T47D (cell line): ENCODE measurements around the gene AFAP1L2.

Experiments
- DNase-seq, 2 experiments: peaks; one replicate each; pipeline versions ENCODE4 v3.0.0 to v3.0.0-alpha.2; 2011 to 2012; ENCODE audit warnings: low read depth in 1 of 2, low spot score in 1 of 2
- JUND ChIP-seq: IDR thresholded peaks from 2 replicates; pipeline ENCODE4 v1.6.1; 2012; ENCODE audit warnings: low read depth
- in situ Hi-C: cut with HindIII; loops from 2 replicates; pipeline ENCODE4 v1.10.0; 2016; ENCODE audit warnings: low sequenced_read_pairs, low pct_unique_long_range_greater_than_20kb

AFAP1L2 gene

DNA sequence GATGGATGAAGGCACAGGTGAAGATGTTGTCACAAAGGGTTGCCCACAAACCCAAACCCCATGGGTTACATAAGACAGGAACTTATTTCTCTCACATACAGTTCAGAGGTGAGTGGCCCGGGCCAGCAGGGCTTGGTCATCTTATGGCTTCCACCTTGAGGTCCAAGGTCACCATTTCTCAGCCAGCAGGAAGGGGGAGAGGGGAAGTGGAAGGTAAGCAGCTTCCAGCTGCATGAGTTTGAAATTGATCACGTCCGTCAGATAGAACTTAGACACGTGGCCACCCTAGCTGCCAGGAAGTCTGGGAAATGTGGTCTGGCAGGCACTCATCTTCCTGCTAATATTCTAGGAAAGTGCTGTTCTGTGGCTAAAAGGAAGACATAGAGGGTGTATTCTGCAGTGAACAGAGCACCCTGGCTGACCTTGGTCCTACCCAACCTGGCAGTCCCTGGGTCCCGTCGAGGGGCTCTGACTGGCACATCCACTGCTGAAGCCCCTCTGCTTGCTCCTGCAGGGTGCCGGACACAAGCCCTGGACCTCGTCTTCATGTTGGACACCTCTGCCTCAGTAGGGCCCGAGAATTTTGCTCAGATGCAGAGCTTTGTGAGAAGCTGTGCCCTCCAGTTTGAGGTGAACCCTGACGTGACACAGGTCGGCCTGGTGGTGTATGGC is 115.7 kb downstream of the AFAP1L2 start:
- TF ChIP-seq JUND, result no peak
- in situ Hi-C loops, result no loop called here
- DNase-seq, result no peak

DNA sequence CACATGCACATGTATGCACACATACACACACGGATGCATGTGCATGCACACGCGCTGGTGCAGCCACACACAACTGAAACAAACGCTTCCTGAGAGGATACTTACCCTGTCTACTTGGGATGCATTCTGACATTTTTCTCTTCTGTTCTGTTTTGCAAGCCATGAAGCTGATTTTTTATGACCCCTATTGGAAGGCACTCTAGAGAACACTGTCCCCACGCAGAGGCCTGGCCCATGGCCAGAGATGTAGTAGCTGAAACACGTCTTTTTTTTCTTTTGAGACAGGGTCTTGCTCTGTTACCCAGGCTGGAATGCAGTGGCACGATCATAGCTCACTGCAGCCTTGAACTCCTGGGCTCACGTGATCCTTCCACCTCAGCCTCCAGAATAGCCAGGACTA is 117.4 kb downstream of the AFAP1L2 start:
- DNase-seq, result no peak
- in situ Hi-C loops, result no loop called here
- TF ChIP-seq JUND, result no peak

DNA sequence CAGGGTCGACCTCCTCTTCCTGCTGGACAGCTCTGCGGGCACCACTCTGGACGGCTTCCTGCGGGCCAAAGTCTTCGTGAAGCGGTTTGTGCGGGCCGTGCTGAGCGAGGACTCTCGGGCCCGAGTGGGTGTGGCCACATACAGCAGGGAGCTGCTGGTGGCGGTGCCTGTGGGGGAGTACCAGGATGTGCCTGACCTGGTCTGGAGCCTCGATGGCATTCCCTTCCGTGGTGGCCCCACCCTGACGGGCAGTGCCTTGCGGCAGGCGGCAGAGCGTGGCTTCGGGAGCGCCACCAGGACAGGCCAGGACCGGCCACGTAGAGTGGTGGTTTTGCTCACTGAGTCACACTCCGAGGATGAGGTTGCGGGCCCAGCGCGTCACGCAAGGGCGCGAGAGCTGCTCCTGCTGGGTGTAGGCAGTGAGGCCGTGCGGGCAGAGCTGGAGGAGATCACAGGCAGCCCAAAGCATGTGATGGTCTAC is 118.3 kb downstream of the AFAP1L2 start:
- DNase-seq, result no peak
- in situ Hi-C loops, result no loop called here
- no peak for TF ChIP-seq JUND

DNA sequence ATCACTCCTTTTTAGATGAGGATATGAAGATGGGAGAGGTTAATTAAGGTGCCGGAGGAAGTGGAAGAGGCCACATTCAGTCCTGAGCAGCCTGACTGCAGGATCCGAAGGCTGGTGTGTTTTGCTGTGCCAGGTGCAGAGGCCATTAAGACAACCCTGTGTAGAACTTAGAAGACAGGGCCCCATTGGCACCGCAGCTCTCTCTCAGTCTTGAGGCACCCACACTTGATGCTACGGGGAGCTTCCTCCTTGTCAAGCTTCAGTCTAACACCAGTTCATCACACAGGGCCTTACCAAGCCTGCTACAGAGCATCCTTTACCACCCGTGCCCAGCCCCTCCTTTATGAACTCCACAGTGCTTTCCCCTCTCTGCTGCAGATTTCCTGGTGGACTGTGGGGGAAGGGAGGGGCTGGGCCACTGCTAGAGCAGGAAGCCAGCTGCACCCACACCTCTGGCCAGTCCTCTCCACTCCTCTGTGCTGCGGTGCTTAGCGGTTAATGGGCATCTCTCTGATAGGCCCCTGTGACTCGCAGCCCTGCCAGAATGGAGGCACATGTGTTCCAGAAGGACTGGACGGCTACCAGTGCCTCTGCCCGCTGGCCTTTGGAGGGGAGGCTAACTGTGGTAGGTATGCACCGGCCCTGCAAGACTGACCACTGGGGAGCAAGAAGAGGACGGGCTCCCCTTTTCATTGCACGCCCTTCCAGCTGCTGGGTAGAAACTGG is 119.8 kb downstream of the AFAP1L2 start:
- DNase-seq, result no peak
- TF ChIP-seq JUND, result no peak
- in situ Hi-C loops, result no loop called here

DNA sequence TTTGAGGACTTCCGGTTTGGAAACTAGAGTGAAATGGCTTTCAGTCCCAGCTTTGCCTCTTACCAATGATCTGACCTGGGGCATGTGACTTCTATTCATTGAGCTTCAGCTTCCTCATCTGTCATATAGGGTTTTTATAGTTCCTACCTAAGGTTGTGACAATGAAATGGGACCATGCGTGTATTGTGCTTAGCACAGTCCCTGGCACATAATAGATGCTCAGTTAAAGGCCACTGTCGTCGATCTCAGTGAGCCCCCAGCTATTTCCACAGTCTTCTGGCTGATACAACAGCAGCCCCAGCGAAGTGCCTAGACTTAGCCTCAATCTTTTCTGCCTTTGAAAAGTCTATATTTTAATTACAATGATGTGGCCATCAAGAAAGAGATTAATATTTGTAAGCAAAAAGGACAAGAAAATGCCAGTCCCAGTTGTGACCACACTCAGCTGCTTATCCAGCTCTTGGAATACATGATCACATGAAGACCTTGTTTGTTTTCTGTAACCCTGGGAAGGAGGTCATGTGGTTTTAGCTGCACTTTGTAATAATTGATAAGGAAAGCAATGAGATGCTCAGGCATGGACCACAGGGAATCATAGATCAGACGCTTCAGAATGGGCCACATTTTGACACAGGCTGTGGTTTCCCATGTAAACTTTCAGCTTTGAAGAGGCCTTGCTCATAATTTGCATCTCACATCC is 120.6 kb downstream of the AFAP1L2 start:
- no peak for TF ChIP-seq JUND
- in situ Hi-C loops, result no loop called here
- DNase-seq, result no peak

DNA sequence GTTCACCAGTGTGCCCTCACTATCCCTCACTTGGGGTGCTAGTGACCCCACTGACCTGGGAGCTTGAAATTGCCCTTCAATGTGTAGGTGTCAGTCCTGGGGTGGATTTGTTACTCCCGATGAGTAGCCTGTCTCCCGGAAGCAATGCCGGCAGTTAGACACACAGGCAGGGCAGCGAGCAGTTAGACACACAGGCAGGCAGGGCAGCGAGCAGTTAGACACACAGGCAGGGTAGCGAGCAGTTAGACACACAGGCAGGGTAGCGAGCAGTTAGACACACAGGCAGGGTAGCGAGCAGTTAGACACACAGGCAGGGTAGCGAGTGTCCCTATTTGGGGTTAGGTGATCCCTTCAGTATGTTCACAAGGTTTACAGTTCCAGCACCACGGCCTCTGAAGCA is 121.2 kb downstream of the AFAP1L2 start:
- TF ChIP-seq JUND, result no peak
- no peak for DNase-seq
- in situ Hi-C loops, result no loop called here

DNA sequence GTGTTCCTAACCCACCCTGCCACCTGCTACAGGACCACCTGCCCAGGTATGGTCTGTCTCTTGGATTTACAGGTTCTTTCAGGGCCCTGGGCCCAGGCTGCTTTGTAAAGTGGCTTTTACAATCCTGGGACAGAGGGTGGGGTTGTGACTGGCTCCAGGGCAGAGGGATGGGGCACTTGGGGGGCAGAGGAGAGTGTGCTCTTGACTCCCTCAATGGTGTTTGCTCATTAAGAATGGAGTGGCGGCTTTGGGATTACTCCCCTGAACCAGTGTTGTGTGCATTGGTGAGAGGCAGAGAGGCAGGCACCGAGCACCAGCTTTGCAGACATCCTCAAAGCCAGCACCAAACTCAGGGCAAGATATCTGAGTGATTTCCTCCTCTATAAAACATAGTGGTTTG is 121.8 kb downstream of the AFAP1L2 start:
- in situ Hi-C loops, result no loop called here
- no peak for DNase-seq
- no peak for TF ChIP-seq JUND

DNA sequence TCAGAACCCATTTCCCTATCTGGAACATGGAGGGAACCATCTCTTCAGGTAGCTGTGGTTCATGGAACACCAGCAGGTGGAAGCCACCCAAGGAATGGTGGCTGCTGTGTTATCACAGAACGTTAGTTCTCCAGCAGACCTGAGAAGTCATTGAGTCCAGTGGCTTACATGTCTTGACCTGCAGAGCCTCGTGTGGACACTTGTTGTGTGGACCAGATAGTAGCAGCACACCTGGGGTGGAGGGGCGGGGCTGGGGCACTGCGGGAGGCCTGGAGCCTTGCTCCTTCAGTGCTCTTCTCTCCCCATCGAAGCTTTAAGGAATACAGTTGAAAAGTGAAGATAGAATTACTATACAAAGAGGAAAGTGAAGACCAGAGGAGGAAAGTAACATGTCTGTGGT is 122.8 kb downstream of the AFAP1L2 start:
- in situ Hi-C loops, result no loop called here
- TF ChIP-seq JUND, result no peak
- DNase-seq, result no peak

DNA sequence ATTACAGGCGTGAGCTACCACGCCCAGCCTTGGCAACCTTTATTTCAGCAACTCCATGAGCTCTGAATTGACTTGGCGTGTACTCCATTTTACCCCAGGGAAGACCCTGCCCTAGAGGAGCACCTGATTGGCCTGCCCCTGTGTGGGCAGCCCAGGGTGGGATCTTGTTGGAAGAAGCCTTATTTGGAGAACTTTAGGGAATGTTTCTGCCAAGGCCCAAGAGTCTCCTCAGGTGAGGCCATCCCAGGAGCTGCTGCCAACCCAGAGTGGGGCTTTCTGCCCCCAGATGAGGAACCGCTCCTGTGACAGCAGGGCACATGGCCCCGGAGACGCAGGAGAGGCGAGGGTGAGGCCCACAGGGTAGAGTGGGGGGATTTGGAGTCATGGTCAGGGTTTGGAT is 123.3 kb downstream of the AFAP1L2 start:
- no peak for DNase-seq
- no peak for TF ChIP-seq JUND
- in situ Hi-C loops, result no loop called here

DNA sequence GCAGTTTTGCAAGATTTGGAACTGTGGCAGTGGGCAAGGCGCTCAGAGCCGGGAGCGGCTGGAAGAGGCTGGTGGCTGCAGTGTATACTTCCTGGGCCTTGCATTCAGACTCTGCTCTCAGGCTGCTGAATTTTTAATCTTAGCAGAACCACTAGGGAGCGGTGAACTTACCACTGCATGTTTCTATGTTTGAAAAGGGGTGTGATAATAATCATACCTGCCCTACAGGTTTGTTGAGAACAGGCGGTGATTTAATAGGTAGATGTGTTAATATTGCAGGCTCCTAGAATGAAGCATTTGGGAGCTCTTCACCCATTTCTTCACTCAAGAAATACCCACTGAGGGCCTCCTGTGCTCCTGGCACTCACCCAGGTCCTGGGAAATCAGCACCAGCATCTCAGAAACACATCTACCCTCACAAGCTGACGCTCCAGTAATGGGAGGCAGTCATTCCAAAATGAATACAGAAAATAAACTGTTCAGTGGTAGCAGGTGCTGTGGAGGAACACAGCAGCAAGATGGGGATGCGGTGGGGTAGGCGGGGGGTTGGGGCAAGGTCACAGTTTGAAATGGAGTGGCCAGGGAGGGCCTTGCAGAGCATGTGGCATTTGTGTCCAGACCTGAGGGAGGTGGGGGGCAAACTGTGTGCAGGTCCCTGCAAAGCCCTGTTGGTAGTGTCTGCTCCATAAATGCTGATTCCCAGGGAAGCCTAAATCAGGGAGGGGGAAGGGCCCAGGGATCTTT is 124.2 kb downstream of the AFAP1L2 start:
- DNase-seq, result peak; percentile 44 to 86
- in situ Hi-C loops, result no loop called here
- no peak for TF ChIP-seq JUND

DNA sequence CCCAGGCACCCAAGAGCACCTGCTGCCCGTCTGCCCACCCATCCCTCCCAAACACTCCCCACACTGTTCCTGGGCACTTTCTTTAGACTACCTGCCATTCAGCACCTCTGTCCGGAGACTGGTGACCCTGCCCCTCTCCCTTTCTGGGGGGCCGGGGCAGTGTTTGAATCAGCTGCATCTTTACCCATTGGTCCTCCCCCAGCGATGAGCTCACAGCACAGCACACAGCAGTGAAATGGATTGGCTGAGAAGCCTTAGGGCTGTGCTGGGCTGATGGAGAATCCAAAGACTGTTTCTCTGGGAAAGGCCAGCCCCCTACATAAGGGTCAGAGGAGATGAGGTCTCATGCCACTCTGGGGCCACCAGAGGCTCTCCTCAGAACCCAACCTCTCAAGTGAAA is 125.0 kb downstream of the AFAP1L2 start:
- DNase-seq, result no peak
- TF ChIP-seq JUND, result no peak
- in situ Hi-C loops, result no loop called here

DNA sequence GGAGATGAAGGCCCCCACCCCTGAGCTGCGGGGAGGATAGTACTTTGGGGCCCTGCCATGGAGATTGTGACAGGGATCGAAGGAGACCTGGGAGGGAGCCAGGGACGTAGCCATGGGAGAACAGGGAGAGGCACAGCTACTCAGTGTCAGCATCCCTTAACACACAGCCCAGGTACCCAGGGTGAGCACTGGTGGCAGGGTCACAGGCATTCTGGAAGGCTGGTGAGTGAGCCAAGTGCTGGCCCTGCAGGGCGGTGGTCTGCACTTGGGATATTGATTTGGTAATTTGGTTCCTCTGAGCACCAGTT is 125.5 kb downstream of the AFAP1L2 start:
- no peak for TF ChIP-seq JUND
- no peak for DNase-seq
- in situ Hi-C loops, result no loop called here
